Hepatocyte (in vitro differentiated cells): ENCODE results near the gene C2CD4C. TPM values are rescaled to one million over a fixed set of nuclear protein-coding genes. Genes with fewer than 3 reads are reported as not detected.

Source experiments
- DNase-seq: peaks from one replicate; pipeline ENCODE4 v3.0.0-alpha.2; 2016; ENCODE audit warnings: low spot score
- H2AFZ ChIP-seq: fragments of 200-600 bp; sonication (generic); 2 replicates; pipeline ENCODE4 v1.6.0; 2016; ENCODE audit warnings: antibody characterized with exemption, mild to moderate bottlenecking
- H3K27ac ChIP-seq: fragments of 200-600 bp; sonication (generic); 2 replicates; pipeline ENCODE4 v1.5.1; 2016; ENCODE audit warnings: mild to moderate bottlenecking
- H3K27me3 ChIP-seq: fragments of 200-600 bp; sonication (generic); 2 replicates; pipeline ENCODE4 v1.6.1; 2016
- H3K36me3 ChIP-seq: fragments of 200-600 bp; sonication (generic); replicated peaks from 2 replicates; pipeline ENCODE4 v1.5.1; 2016; ENCODE audit warnings: low read depth; ENCODE audit not compliant: insufficient read depth
- H3K4me1 ChIP-seq: fragments of 200-600 bp; sonication (generic); 2 replicates; pipeline ENCODE4 v1.5.1; 2016; ENCODE audit warnings: mild to moderate bottlenecking, moderate library complexity; ENCODE audit not compliant: insufficient read depth
- H3K4me2 ChIP-seq: fragments of 200-600 bp; sonication (generic); 2 replicates; pipeline ENCODE4 v1.6.0; 2016
- H3K4me3 ChIP-seq: fragments of 200-600 bp; sonication (generic); 2 replicates; pipeline ENCODE4 v1.5.1; 2016; ENCODE audit warnings: mild to moderate bottlenecking
- H3K79me2 ChIP-seq: fragments of 200-600 bp; sonication (generic); 2 replicates; pipeline ENCODE4 v1.6.0; 2017; ENCODE audit warnings: mild to moderate bottlenecking
- H3K9me2 ChIP-seq: fragments of 200-600 bp; sonication (generic); replicated peaks from 2 replicates; pipeline ENCODE4 v1.6.0; 2017; ENCODE audit warnings: mild to moderate bottlenecking; ENCODE audit not compliant: insufficient read depth
- H3K9me3 ChIP-seq: fragments of 200-600 bp; sonication (generic); 2 replicates; pipeline ENCODE4 v1.5.1; 2016; ENCODE audit warnings: low read depth, mild to moderate bottlenecking
- H4K20me1 ChIP-seq: fragments of 200-600 bp; sonication (generic); 2 replicates; pipeline ENCODE4 v1.6.0; 2016; ENCODE audit warnings: mild to moderate bottlenecking; ENCODE audit not compliant: insufficient read depth, poor library complexity, severe bottlenecking
- EZH2 ChIP-seq: fragments of 200-600 bp; sonication (generic); IDR thresholded peaks from 2 replicates; pipeline ENCODE4 v1.6.1; 2016; ENCODE audit warnings: antibody characterized with exemption, mild to moderate bottlenecking, borderline replicate concordance
- EZH2phosphoT487 ChIP-seq: fragments of 200-600 bp; sonication (generic); IDR thresholded peaks from one replicate; pipeline ENCODE4 v1.6.1; 2018; ENCODE audit warnings: antibody characterized with exemption, mild to moderate bottlenecking, low read depth, moderate library complexity; ENCODE audit not compliant: unreplicated experiment, severe bottlenecking
- WGBS: methylation state at CpG from one replicate; pipeline ENCODE4 v1.1.6; 2016; ENCODE audit warnings: low lambda C conversion rate; ENCODE audit errors: missing lambda C conversion rate; 5-methylcytosine and 5-hydroxymethylcytosine counted together
- polyA plus RNA-seq: library from polyadenylated mRNA; unstranded; fragments of >200 nt; fragmentation: Nextera tagmentation; extraction: Ambion mirVana; gene quantifications from 2 replicates; pipeline ENCODE4 v1.2.1, GENCODE V29; 2016
- total RNA-seq: library from RNA; depleted of rRNA; stranded (reverse); fragments of >200 nt; gene quantifications from 2 replicates; pipeline ENCODE4 v1.2.3, GENCODE V29; 2014
- TF ChIP-seq, protein P1 (sequence below): fragments of 200-600 bp; sonication (generic); IDR thresholded peaks from 2 replicates; pipeline ENCODE4 v1.5.1; 2016; ENCODE audit warnings: antibody characterized with exemption, mild to moderate bottlenecking; ENCODE audit not compliant: poor library complexity

Gene C2CD4C
- total and polyA plus RNA-seq, 2 experiments from 2014 or later, result 3.4 to 4.6 TPM

DNA sequence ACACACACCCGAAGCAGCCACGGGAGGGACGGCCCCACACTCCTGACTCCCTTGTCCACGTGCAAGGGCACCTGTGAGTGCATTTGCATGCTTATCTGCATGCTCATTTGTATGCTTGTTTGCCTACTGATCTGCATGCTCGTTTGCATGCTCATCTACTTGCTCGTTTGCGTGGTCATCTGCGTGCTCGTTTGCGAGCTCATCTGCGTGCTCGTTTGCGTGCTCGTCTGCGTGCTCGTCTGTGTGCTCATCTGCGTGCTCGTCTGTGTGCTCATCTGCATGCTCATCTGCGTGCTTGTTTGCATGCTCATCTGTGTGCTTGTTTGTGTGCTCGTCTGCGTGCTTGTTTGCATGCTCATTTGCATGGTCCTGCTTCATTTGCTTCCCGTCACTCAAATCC lies 28.1 kb upstream of the C2CD4C start:
- Histone ChIP-seq H3K9me2 (no peaks in the 10 kb centered on the region), H3K27ac (no peak overlapping the region), H3K27me3 (no peaks in the 10 kb centered on the region), H3K79me2 (no peaks in the 10 kb centered on the region), H3K4me1 (no peaks in the 10 kb centered on the region), H2AFZ (no peak overlapping the region), H3K4me2 (no peak overlapping the region), H4K20me1 (no peaks in the 10 kb centered on the region), H3K9me3 (no peaks in the 10 kb centered on the region), H3K36me3 (no peaks in the 10 kb centered on the region), H3K4me3 (no peak overlapping the region)
- WGBS, result 93% methylated on average over 22 of the region's 22 CpGs
- TF ChIP-seq, protein P1, sequence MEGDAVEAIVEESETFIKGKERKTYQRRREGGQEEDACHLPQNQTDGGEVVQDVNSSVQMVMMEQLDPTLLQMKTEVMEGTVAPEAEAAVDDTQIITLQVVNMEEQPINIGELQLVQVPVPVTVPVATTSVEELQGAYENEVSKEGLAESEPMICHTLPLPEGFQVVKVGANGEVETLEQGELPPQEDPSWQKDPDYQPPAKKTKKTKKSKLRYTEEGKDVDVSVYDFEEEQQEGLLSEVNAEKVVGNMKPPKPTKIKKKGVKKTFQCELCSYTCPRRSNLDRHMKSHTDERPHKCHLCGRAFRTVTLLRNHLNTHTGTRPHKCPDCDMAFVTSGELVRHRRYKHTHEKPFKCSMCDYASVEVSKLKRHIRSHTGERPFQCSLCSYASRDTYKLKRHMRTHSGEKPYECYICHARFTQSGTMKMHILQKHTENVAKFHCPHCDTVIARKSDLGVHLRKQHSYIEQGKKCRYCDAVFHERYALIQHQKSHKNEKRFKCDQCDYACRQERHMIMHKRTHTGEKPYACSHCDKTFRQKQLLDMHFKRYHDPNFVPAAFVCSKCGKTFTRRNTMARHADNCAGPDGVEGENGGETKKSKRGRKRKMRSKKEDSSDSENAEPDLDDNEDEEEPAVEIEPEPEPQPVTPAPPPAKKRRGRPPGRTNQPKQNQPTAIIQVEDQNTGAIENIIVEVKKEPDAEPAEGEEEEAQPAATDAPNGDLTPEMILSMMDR, result no peak
- no peak for TF ChIP-seq EZH2phosphoT487
- TF ChIP-seq EZH2, result no peak
- no peak for DNase-seq

DNA sequence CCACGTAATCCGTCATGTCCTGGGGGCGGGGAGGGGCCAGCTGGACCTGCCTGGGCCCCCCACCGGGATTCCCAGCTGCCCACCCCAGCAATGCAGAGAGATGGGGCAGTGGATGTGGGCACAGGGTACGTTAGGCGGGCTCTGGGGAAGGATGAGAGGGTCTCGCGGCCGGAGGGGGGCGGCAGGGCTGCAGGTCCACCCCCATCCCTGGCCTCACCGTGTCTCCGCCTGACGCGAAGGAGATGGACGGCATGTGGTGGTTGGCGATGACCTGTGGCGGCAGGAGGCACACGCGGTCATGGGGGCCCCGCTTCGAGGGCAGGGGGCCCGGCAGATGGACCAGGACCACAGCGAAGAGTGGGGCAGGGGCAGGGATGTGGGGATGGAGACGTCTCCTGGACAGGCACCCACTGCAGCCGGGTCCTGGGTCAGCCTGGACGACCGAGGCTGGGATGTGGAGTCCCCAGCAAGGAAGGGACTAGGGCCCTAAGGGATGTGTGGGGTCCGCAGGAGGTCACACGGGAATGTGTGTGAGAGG lies 27.5 kb upstream of the C2CD4C start:
- WGBS, result 95% methylated on average over 22 of the region's 29 CpGs
- Histone ChIP-seq H2AFZ (no peak overlapping the region), H3K4me2 (no peak overlapping the region), H3K4me1 (no peaks in the 10 kb centered on the region), H3K9me2 (no peaks in the 10 kb centered on the region), H3K4me3 (no peak overlapping the region), H4K20me1 (no peaks in the 10 kb centered on the region), H3K27me3 (no peaks in the 10 kb centered on the region), H3K27ac (no peak overlapping the region), H3K9me3 (no peaks in the 10 kb centered on the region), H3K79me2 (no peaks in the 10 kb centered on the region), H3K36me3 (no peaks in the 10 kb centered on the region)
- no peak for DNase-seq
- TF ChIP-seq, protein P1, result no peak
- TF ChIP-seq EZH2phosphoT487 (no peak), EZH2 (no peak)

DNA sequence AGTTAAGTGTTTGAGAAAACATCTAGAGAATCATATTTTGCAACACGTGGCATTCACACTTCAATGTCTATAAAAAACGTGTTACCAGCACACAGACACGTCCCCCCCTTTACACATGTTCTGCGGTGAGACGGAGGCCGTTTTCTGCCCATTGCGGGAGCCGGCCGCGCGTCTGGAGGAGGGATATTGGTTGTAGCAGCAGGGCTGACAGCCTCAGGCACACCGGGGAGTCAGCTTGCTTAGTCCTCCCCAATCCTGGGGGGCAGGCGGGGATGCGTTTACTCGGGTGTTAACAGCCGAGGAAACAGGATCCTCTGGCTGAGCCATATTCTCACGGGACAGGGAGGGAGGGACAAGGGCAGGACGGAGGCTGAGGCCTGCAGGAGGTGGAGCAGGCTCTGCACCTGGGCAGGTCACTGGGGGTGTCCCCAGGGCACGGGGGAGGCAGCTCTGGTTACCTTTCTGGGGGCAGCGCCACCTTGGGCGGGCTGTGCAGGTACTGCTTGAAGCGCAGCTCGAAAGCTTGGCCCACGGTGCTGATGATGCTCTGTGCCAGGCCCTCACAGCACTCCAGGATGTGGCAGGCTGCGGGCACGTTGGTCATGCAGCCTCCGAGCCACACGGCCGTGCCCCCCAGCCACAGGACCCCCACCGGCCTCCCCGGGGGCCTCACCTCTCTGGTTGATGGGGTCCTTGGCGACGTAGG lies 26.9 kb upstream of the C2CD4C start:
- no peaks in the 10 kb centered on the region for H3K36me3 ChIP-seq
- no peaks in the 10 kb centered on the region for H3K79me2 ChIP-seq
- H4K20me1 ChIP-seq, result no peaks in the 10 kb centered on the region
- H3K4me3 ChIP-seq, result no peak overlapping the region
- H3K27me3 ChIP-seq, result no peaks in the 10 kb centered on the region
- H2AFZ ChIP-seq, result no peak overlapping the region
- no peak overlapping the region for H3K4me2 ChIP-seq
- H3K9me2 ChIP-seq, result no peaks in the 10 kb centered on the region
- TF ChIP-seq EZH2phosphoT487, result no peak
- TF ChIP-seq, protein P1, result no peak
- TF ChIP-seq EZH2, result no peak
- no peak overlapping the region for H3K27ac ChIP-seq
- WGBS, result 85% methylated on average over 29 of the region's 33 CpGs
- H3K9me3 ChIP-seq, result no peaks in the 10 kb centered on the region
- H3K4me1 ChIP-seq, result no peaks in the 10 kb centered on the region
- no peak for DNase-seq
